Fibroblast of skin of left biceps (primary cell): ENCODE measurements around the gene CYTL1.
A peak's percentile ranks its signal among the peaks of the same experiment; 100 is the strongest.
"Not testable (repeated sequence)": the region's sequence is repeated elsewhere in the genome, so short reads cannot be mapped to it uniquely, and the experiment has no call there.

Experiments used
- DNase-seq, 2 experiments: peaks; one replicate each; pipeline ENCODE4 v3.0.0-alpha.2; 2013; ENCODE audit warnings: low read depth in 2 of 2

CYTL1 gene

DNA sequence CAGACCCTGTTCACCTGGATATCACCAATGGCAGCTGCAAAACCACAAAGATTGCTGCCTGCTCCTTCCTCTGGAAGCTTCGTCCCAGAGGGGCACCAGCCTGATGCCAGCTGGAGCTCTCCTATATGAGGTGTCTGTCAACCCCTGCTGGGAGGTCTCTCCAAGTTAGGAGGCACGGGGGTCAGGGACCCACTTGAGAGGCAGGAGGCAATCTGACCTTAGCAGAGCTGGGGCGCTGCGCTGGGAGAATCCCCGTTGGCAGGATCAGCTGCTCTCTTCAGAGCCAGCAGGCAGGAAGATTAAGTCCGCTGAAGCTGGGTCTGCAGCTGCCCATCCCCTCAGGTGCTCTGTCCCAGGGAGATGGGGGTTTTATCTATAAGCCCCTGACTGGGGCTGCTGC is 17.6 kb downstream of the CYTL1 start:
- DNase-seq = not testable (repeated sequence)

DNA sequence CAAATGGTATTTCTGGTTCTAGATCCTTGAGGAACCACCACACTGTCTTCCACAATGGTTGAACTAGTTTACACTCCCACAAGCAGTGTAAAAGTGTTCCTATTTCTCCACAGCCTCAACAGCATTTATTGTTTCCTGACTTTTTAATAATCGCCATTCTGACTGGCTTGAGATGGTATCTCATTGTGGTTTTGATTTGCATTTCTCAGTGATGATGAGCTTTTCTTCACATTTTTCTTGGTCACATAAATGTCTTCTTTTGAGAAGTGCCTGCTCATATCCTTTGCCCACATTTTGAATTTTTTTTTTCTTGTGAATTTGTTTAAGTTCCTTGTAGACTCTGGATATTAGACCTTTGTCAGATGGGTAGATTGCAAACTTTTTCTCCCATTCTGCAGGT is 22.3 kb downstream of the CYTL1 start:
- DNase-seq = not testable (repeated sequence)

DNA sequence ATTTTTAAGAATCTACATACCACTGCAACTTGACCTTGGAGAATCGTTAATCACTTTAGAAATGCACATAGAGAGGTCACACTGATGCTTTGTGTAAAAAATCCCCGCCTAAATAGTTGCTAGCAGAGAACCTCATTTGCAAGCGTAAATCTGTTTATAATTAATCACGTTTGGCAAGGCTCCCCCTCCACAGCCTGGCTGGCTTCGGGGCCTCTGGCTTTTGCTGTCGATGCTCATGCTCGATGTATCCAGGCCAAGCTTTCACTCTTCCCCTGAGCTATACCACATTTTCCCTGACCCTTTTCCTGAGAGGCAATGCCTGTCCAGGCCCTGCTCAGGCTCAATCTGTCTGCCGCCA is 23.4 kb downstream of the CYTL1 start:
- DNase-seq = peak; percentile 32 to 40

GRCh38 chr4:4995103-4995907 is 24.0 kb downstream of the CYTL1 start:
- no peak for DNase-seq

- DNase-seq = no peak
Measured at GRCh38 chr4:4994312-4995097, 24.8 kb downstream of the CYTL1 start.

DNA sequence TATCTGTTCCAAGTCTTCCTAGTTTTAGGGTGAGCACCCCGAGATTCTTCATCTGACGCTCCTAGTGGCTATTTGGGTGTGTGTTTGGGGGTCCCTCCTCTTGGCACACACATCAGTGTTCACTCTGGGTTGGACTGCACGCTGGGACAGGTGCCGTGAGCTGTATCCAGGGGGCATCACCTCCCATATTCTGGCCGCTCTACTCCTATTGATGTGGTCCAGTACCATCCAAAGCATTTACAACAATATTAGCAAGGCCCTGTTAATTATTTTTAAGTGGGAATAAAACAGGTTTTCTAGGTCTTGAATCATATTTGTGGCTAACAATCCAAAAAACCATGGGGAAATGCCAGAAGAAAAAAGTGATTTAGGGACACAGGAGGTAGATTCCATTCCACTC is 26.4 kb downstream of the CYTL1 start:
- no peak for DNase-seq

- DNase-seq = no peak
Measured at GRCh38 chr4:4991541-4992099, 27.6 kb downstream of the CYTL1 start.

DNA sequence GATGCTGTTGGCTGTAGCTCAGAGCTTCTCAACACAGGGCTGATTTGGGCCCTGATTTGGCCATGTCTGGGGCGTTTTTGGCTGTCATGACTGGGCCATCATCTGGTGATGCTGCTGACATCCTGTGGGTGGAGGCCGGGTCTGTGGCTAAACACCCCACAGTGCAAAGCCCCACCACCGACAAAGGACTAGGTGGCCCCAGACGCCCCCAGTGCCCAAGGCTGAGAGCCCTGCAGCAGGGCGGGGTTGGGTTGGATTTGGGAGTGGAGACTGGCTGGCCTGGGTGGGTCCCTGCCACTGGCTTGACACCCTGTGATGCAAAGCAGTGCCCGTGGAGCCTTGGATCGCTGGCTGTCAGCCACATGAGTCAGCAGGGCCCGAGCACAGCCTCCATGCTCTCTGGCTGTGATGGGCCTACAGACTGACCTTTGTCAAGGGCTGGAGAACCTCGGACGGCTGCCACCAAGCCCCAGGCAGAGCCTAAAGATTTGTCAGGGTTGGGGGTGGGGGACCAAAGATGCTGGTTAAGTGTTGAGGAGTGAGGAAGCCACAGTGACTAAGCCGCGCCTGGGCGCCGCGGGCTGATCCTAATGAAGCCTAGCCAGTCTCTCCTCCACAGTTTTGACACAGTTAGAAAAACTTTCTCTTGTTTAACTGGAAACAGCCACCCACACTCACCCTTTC is 28.3 kb downstream of the CYTL1 start:
- no peak for DNase-seq

GRCh38 chr4:4990329-4990728 is 28.9 kb downstream of the CYTL1 start:
- DNase-seq = no peak

- no peak for DNase-seq
Measured at GRCh38 chr4:4989083-4989622, 30.1 kb downstream of the CYTL1 start.

DNA sequence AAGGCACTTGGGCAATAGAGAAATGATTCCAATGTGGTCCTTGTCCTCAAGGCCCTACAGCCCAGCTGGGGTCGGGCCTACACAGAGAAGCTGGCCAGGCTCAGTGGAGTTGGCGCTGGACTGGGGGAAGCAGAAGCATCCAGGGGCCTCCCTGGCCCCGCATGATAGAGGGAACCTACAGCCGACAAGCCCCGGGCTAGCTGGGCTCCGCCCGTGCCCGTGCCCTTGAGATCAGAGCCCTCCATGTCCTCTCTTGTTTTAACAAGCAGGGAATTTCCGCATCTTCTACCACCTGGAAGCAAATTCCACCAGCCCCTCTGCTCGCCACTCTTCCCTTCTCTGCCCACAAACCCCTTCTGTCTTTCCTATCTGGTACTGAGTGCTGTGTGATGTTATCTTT is 31.6 kb downstream of the CYTL1 start:
- DNase-seq = no peak

DNA sequence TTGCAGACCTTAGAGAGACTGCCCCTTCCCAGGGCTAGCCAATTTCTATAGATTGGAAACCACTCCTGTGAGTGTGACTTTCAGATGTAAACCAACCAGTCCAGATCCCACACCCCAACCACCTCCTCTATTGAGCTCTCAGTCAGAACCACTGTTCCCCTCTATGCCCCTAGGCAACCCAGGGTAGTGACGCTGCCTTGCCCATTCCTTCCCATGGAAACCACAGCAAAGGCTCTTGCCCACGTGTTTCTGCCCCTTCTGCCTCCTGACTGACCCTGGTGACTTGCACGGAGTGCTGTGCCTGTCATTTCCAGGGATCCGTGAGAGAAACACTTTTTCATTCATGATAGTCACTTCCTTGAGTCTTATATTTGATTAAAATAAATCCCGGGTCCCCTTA is 32.4 kb downstream of the CYTL1 start:
- no peak for DNase-seq

DNA sequence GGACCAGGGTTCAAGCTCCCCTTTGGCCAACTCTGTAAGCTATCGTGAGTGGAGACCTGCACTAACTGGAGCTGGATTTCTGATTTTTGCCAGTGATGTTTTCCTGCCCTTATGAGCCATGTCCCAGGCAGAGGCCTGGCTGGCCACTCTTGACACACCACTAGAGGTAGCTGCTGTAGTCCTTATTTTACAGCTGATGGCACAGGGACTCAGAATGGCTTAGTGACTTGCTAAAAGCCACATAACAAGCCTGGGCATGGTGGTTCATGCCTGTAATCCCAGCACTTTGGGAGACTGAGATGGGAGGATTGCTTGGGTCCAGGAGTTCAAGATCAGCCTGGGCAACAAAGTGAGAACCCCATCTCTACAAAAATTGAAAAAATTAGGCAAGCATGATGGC is 33.4 kb downstream of the CYTL1 start:
- DNase-seq = no peak

DNA sequence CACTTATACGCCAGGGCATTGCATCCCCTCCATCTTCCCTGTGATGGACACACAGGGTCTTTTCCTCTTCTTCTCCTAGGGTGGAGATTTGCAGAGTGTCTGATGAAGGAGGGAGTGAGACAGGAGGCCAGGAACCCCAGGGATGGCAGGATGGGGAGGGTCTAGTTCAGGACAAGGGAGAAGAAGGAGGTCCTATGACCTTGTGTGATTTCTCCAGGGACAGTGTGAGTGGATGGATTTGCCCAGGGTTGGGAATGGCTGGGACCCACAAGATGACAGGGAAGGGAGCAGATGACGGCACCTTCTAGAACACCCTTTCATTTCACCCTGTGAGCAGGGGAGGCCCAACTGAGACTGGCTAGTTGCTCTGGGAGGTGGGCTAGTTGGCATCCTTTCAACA is 34.2 kb downstream of the CYTL1 start:
- DNase-seq = no peak

- DNase-seq = no peak
Measured at GRCh38 chr4:4984186-4984585, 35.1 kb downstream of the CYTL1 start.

GRCh38 chr4:4981827-4982226 is 37.4 kb downstream of the CYTL1 start:
- DNase-seq = no peak

- no peak for DNase-seq
Measured at GRCh38 chr4:4981427-4981826, 37.8 kb downstream of the CYTL1 start.

- DNase-seq = no peak
Measured at GRCh38 chr4:4980621-4981230, 38.5 kb downstream of the CYTL1 start.

DNA sequence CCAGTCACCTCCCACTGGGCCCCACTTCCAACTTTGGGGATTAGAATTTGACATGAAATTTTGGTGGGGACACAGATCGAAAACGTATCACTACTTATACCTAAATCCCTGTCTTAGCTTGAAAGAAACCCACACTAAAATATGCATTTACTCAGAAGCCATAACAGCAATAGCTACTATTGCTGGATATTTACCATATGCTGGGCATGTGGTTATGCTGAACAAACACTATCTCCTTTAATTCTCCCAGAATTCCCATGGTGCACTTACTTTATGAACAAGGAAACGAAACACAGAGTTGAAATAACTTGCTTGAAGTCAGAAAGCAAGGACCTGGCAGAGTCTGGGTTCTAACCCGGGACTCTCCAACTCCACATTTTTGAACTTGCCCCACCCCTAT is 39.3 kb downstream of the CYTL1 start:
- DNase-seq = no peak

GRCh38 chr4:4974727-4975126 is 44.5 kb downstream of the CYTL1 start:
- no peak for DNase-seq

DNA sequence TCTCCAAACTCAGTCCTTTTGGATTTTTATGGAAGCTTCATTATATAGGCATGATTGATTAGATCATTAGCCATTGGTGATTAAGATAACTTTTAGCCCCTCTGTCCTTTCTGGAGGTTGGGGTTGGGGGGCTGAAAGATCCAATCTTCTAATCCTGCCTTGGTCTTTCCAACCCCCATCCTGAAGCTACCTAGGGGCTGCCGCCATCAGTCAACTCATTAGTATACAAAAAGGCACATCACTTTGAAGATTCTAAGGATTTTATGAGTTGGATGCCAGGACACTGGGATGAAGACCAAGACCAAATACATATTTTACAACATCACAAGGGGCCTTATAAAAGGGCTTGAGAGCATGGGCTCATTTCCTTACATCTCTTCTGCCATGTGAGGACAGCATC is 47.5 kb downstream of the CYTL1 start:
- DNase-seq = no peak

DNA sequence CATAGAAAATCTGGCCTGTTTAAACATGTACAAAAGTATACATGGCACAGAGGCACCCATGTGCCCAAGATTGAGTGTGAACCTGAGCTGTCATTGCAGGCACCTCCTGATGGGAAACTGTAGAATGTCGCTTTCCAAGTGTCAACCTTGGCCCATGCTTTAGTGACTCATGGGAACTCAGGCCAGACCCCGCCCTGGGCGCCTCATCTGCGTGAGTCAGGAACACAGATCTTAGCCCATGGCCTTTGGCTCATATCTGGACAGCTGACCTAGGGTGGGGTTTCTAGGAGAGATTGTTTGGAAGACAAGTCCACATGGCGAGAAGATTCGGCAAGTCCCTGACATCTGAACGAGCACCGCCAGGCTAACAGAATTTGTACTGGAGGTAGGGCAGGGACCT is 50.0 kb downstream of the CYTL1 start:
- DNase-seq = no peak
